ENCODE results near the gene BEX3.

DNA sequence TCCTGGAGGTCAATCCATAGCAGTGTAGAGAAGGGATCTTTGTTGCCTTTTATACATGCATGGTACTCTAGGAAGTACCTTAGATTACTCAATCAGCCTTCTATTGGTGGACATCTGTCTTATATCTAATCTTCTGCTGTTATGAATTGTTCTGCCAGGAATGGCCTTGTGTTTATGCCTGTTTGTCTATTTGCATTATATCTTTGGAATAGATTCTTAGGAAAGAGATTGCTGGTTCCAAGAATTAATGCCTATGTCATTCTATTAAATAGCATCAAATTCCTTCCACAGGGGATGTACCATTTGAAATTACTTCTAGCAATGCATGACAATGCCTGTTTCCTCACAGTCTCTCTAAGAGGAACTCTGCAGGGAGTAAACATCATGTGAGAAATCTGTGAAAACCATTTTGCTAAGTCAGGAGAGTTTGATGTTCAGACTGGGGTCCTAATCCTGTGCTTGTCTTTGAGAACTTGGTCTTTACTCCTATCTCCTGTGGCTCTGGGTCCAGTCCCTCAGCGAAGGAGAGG lies 42.5 kb downstream of the BEX3 start:
- TF ChIP-seq, protein P1, sequence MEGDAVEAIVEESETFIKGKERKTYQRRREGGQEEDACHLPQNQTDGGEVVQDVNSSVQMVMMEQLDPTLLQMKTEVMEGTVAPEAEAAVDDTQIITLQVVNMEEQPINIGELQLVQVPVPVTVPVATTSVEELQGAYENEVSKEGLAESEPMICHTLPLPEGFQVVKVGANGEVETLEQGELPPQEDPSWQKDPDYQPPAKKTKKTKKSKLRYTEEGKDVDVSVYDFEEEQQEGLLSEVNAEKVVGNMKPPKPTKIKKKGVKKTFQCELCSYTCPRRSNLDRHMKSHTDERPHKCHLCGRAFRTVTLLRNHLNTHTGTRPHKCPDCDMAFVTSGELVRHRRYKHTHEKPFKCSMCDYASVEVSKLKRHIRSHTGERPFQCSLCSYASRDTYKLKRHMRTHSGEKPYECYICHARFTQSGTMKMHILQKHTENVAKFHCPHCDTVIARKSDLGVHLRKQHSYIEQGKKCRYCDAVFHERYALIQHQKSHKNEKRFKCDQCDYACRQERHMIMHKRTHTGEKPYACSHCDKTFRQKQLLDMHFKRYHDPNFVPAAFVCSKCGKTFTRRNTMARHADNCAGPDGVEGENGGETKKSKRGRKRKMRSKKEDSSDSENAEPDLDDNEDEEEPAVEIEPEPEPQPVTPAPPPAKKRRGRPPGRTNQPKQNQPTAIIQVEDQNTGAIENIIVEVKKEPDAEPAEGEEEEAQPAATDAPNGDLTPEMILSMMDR (conservative IDR thresholded peaks at IDR 0.05; ENCODE audit: low read length), result no peak
- TF ChIP-seq EZH2phosphoT487 (IDR thresholded peaks at IDR 0.05; ENCODE audit: borderline replicate concordance, low read depth, low read length), result no peak
